NCI-H2107 (cell line): ENCODE data around the gene HMCN1.

ENCODE experiments used
- DNase-seq: peaks from one replicate; lab custom pipeline; 2025; lab: John Stamatoyannopoulos, UW

Gene HMCN1

DNA sequence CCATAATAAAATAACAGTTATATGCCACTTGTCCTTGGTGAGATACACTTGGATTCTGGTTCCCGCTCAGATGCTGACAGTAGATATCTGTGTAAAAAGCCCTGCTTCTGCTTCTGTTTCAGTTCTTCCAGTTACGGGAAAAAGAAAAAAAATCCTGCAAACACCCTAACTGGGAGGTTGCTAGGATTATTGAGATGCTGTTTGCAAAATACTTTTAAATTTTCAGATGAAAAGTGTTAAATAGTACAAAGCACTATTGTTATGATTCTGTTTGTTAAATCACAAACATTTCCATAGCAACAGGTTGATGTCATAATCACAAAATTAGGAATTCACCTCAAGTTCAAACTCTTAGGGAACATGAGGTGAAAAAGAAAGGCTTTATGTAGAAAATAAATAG, 232.3 kb downstream of the HMCN1 start:
- DNase-seq: no peak

GRCh38 chr1:185969028-185969427, 234.8 kb downstream of the HMCN1 start:
- no peak for DNase-seq

GRCh38 chr1:185969524-185969991, 235.4 kb downstream of the HMCN1 start:
- DNase-seq: no peak

- DNase-seq: no peak
Observed at GRCh38 chr1:185971688-185972087, 237.5 kb downstream of the HMCN1 start.

GRCh38 chr1:185972096-185972850, 238.1 kb downstream of the HMCN1 start:
- no peak for DNase-seq

DNA sequence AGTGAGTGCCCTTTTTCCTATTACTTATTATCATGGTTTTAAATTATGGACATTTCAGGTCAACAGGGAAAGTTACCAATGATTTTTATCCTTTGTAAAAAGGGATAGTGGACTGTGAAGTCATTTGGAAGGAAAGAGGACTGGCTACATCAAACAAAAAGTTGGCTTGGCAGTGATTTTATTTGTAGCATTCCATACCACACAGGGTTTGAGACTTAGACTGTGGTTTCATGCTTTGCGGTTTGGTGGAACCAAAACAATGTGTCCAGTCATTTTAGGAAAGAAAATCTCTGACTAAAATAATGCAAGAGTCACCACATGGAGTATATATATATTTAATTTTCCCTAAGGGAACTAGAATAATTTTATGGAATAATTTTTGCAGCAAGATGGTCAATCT, 239.5 kb downstream of the HMCN1 start:
- no peak for DNase-seq

- DNase-seq: no peak
Observed at GRCh38 chr1:185974367-185975170, 240.4 kb downstream of the HMCN1 start.

- no peak for DNase-seq
Observed at GRCh38 chr1:185980891-185981290, 246.7 kb downstream of the HMCN1 start.

DNA sequence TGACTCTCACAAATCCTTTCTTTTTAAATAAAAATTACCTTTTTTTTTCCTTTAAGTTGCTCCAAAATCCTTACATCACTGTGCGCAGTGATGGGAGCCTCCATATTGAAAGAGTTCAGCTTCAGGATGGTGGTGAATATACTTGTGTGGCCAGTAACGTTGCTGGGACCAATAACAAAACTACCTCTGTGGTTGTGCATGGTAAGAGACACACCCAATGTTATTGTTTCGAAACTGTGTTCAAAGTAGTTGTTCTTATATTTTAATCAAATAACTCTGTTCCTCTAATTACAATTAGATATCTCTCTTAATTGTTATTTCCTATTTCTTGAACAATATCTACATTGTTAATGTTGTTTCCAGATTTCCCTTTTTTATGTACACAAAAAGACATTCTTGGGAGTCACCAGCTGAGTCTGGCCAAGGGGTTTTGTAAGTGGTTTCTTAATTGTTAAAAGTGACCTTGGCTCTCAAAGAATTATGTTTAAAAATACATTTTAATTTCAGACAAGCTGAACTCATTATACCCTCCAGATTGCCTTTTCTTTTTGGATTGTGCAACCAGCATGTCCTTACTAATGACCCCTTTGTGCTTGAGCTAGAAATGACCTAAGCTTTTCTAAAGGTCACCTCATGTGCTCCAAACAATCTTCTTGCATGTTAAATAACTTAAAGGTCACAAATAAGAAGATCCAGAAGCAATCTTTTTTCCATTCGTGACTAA, 250.1 kb downstream of the HMCN1 start:
- no peak for DNase-seq

- DNase-seq: no peak
Observed at GRCh38 chr1:185987611-185988321, 253.6 kb downstream of the HMCN1 start.

DNA sequence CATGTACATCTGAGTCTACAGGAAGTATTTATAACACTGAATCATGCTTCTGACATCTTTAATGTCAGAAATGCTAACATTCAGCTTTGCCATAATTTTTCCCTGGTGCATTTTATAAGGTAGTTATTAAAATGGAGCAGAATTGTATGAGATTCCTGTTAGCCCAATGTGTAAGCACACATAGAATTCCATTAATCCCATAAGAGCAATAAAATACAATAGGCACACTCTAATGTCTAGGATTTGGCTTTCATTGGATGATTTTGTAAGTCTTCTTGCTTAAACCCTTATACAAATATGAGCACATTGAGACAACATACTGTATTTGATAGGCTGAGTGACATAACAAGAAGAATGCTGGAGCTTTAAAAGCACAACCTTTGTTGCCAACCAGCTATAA, 256.4 kb downstream of the HMCN1 start:
- no peak for DNase-seq

DNA sequence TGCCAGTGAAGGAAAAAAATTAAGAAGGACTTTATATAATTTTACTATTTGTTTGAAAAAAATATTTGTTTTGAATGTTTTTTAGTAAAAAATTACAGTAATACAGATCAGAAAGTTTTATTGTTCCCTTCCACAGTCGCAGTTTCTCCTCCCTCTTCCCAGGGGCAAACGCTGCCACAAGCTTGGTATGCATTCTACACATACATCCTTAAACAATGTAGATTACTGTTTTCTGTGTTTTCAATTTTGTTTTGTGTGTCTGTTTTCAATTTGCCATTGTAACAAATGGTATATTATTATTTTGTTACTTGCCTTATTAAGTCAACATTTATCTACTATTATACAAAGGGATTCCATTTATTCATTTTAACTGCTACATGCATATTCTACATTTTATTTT, 257.1 kb downstream of the HMCN1 start:
- DNase-seq: no peak

DNA sequence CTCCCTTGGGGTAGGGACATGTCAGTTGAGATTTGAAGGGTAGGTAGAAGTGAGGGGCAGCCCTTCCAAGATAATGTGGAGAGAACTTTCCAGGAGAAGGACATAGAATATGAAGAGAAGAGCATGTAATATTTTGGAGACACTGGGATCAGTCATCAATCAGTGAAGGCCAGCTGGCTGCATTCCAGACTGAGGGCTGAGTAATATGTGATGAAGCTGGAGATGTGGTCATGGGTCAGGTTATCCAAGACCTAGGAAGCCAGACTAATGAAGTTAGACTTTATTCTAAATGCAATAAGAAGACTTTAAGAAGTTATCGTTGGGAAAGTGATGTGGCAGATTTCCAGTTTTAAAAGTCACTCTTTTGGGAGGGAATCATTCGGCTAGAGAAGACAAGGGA, 262.0 kb downstream of the HMCN1 start:
- no peak for DNase-seq

DNA sequence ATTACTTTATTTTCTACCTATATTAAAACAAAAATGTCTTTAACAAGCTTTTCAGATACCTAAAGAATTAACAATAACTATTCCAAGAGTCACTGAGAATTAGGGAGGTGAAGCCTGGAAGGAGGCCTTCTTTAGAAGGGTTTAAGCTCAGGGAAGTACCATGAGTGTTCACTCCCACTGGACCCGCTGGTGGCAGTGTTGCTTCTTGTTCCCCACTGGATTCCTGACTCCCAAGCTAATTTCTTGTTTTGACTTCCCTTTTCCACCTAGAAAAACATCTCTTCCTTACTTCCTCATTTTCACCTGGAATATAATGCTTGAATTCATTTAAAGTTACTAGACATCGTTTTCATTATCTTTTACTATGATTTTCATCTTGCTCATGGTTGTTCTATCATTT, 264.2 kb downstream of the HMCN1 start:
- DNase-seq: no peak

GRCh38 chr1:186002406-186002805, 268.2 kb downstream of the HMCN1 start:
- DNase-seq: no peak

DNA sequence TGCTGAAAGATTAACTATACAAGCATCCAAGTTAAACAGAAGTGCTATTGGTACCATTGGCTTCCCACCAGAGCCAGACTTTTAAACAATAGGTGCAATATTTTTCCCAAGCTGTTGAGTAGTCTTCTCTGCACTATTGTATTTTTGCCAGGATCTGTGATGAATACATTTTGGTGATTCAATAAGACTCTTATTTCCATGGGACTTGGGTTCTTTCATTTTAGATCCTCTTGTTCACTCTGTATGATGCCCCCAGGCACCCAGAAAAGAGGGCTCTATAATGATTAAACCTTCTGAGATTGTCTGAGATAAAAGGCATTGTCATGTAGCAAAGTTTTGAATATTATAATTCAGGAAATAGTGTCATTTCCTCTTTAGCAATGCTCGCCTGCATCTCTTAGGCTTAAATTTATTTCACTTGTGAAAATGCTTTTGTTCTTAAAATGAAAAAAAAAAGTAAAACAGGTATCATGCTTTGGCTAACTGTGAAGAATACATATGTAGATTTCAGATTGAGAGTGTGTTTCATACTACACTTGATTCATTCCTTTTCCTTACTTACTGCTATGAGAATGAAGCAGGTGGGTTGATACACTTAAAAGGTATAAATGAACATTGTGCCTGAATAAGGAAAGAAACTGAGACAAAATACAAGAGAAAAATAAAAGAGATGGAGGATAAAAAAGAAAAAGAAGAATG, 275.0 kb downstream of the HMCN1 start:
- DNase-seq: no peak

- DNase-seq: no peak
Observed at GRCh38 chr1:186014370-186015037, 280.3 kb downstream of the HMCN1 start.

DNA sequence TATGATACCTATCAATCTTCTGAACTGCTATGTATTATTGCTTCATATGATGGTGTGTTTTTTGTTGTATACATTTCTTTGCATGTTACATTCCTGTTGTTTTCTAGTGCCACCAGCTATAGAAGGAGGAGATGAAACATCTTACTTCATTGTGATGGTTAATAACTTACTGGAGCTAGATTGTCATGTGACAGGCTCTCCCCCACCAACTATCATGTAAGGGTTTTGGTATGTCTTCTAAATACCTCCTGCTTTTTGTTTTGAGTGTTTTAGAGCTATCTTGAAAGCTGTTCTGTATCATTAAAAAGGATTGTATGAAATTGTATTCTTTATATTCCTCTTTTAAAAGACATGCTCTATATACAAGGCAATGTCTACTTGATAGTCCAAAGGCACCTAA, 282.7 kb downstream of the HMCN1 start:
- DNase-seq: no peak

GRCh38 chr1:186022184-186022583, 288.0 kb downstream of the HMCN1 start:
- no peak for DNase-seq

- DNase-seq: no peak
Observed at GRCh38 chr1:186026946-186027345, 292.8 kb downstream of the HMCN1 start.

DNA sequence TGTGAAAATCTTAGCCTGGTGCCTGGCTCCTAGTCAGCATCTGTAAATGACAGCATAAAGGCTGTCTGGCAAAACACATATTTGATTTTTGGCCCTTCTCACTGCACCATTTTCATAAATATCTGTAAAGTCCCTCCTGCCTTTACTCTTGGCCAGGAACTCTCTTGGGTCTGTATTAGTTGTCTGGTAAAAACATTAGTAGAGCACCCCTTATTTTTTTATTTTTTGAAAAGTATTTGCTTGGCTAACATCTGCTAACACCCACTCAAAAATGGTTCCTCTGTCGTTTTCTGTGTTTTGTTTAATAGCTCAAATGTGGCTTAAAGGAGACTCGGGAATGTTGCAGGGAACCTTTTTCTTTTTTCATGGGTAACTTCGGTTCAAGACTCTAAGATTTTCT, 293.4 kb downstream of the HMCN1 start:
- no peak for DNase-seq
